Tibial artery (tissue), 4 donors: ENCODE results near the gene CDK6.

ENCODE experiments used
- DNase-seq, 2 donors: peaks; one replicate each; pipeline ENCODE4 v3.0.0-alpha.2; 2019
- H3K27ac ChIP-seq, 2 donors: fragments of 200-600 bp; sonication (generic) in 1 of 2; 1 replicate in 1 of 2; 2 replicates in 1 of 2; pipeline ENCODE4 v1.5.1; 2018 to 2019; ENCODE audit warnings: mild to moderate bottlenecking in 1 of 2
- H3K27me3 ChIP-seq, 2 donors: fragments of 200-600 bp; sonication (generic) in 1 of 2; one replicate each; pipeline versions ENCODE4 v1.5.1 to v1.6.0; 2016 to 2019
- H3K36me3 ChIP-seq, 3 donors: fragments of 200-600 bp; sonication (generic) in 2 of 3; one replicate each; pipeline ENCODE4 v1.5.1; 2016 to 2019; ENCODE audit warnings: mild to moderate bottlenecking in 2 of 3
- H3K4me1 ChIP-seq, 4 donors: fragments of 200-600 bp; sonication (generic) in 2 of 4; 1 replicate in 3 of 4; 2 replicates in 1 of 4; pipeline ENCODE4 v1.5.1; 2016 to 2019
- H3K4me3 ChIP-seq, 2 donors: fragments of 200-600 bp; sonication (generic) in 1 of 2; 1 replicate in 1 of 2; 2 replicates in 1 of 2; pipeline ENCODE4 v1.5.1; 2018 to 2019; ENCODE audit warnings: mild to moderate bottlenecking in 2 of 2
- H3K9me3 ChIP-seq, 3 donors: fragments of 200-600 bp; sonication (generic) in 1 of 3; one replicate each; pipeline ENCODE4 v1.5.1; 2016 to 2019
- CTCF ChIP-seq, 2 experiments: fragments of 200-600 bp in 1 of 2; fragments of 450-650 bp in 1 of 2; IDR thresholded peaks; one replicate each; pipeline ENCODE4 v1.5.1; 2017 to 2019; ENCODE audit warnings: antibody characterized with exemption in 2 of 2, mild to moderate bottlenecking in 1 of 2, moderate library complexity in 1 of 2
- intact Hi-C: fragments of 100-400 bp; cut with DNase I; formaldehyde crosslinking; loops from one replicate; pipeline ENCODE4 v1.15.0; 2023; ENCODE audit warnings: low total_unique reads

CDK6 gene

GRCh38 chr7:92598310-92598981 lies 237.9 kb downstream of the CDK6 start:
- no peak for DNase-seq
- H3K4me1 ChIP-seq: no peaks in the 10 kb centered on the region
- no peak for TF ChIP-seq CTCF (IDR thresholded peaks at IDR 0.05)
- H3K9me3 ChIP-seq: no peaks in the 10 kb centered on the region
- intact Hi-C loops: no loop called here
- no peak overlapping the region for H3K27ac ChIP-seq
- no peaks in the 10 kb centered on the region for H3K36me3 ChIP-seq
- no peak overlapping the region for H3K4me3 ChIP-seq
- no peaks in the 10 kb centered on the region for H3K27me3 ChIP-seq

- H3K27me3 ChIP-seq: no peaks in the 10 kb centered on the region
- no peaks in the 10 kb centered on the region for H3K36me3 ChIP-seq
- peaks cover 0 to 4% (median 0%) of the 10 kb centered on the region in 4 donors for H3K4me1 ChIP-seq
- H3K4me3 ChIP-seq: no peak overlapping the region
- intact Hi-C loops: no loop called here
- DNase-seq: no peak
- TF ChIP-seq CTCF (IDR thresholded peaks at IDR 0.05): no peak
- H3K27ac ChIP-seq: no peak overlapping the region
- H3K9me3 ChIP-seq: no peaks in the 10 kb centered on the region
Observed at GRCh38 chr7:92595281-92595680, 241.1 kb downstream of the CDK6 start.

GRCh38 chr7:92594746-92595145 lies 241.6 kb downstream of the CDK6 start:
- Histone ChIP-seq H3K9me3 (no peaks in the 10 kb centered on the region), H3K36me3 (no peaks in the 10 kb centered on the region), H3K27me3 (no peaks in the 10 kb centered on the region), H3K4me1 (peaks cover 0 to 4% (median 0%) of the 10 kb centered on the region in 4 donors), H3K4me3 (no peak overlapping the region), H3K27ac (no peak overlapping the region)
- intact Hi-C loops: no loop called here
- TF ChIP-seq CTCF (IDR thresholded peaks at IDR 0.05): no peak
- no peak for DNase-seq

GRCh38 chr7:92590711-92591310 lies 245.6 kb downstream of the CDK6 start:
- Histone ChIP-seq H3K4me3 (peak overlapping the region; percentile 75 to 90), H3K27ac (peak overlapping the region; percentile 90 to 91), H3K27me3 (no peaks in the 10 kb centered on the region), H3K9me3 (no peaks in the 10 kb centered on the region), H3K36me3 (no peaks in the 10 kb centered on the region), H3K4me1 (peaks cover 0 to 40% (median 25%) of the 10 kb centered on the region in 4 donors)
- no peak for DNase-seq
- intact Hi-C loops: no loop called here
- TF ChIP-seq CTCF (IDR thresholded peaks at IDR 0.05): no peak

GRCh38 chr7:92589056-92589455 lies 247.3 kb downstream of the CDK6 start:
- H3K4me1 ChIP-seq: peaks cover 0 to 53% (median 30%) of the 10 kb centered on the region in 4 donors
- no peak for DNase-seq
- no peaks in the 10 kb centered on the region for H3K36me3 ChIP-seq
- H3K27me3 ChIP-seq: no peaks in the 10 kb centered on the region
- H3K27ac ChIP-seq: peak overlapping the region; percentile 90 to 91
- no peak for TF ChIP-seq CTCF (IDR thresholded peaks at IDR 0.05)
- peak overlapping the region; percentile 75 to 90 for H3K4me3 ChIP-seq
- intact Hi-C loops: no loop called here
- H3K9me3 ChIP-seq: no peaks in the 10 kb centered on the region
